ENCODE measurements around the gene RANGAP1. TPM values are rescaled to one million over a fixed set of nuclear protein-coding genes. Genes with fewer than 3 reads are reported as not detected.

Gene RANGAP1
- polyA plus RNA-seq, 3 donors, result 8.3 to 30.2 (median 8.5) TPM

DNA sequence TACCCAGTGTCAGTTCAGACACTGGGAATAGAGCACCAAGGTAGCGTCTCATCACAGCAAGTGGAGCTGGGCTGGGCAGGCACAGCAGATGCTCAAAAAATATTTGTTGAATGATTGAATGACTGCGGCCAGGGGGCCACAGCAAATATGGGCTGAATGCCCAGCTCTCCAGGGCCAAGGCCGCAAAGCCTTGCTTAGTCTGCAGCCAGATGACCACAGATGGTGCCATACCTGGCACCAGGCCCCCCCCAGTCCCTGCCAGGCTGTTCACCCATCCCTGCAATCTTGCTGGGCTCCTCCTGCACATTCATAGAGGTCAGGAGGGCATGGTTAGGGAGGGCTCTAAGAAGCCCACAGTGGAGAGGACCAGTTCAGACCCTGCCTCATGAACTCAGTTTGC lies 48.2 kb upstream of the RANGAP1 start:
- H3K36me3 ChIP-seq (replicated peaks in 1 of 2; ENCODE audit: control insufficient read depth in 1 of 2, insufficient read depth in 2 of 2, low read length in 2 of 2), result peaks cover 60 to 81% of the 10 kb centered on the region in 2 donors
- peaks cover 0 to 1% (median 0%) of the 10 kb centered on the region in 3 donors for H3K27me3 Mint-ChIP-seq (ENCODE audit: low read depth in 3 of 3)
- no peak overlapping the region for H3K4me3 Mint-ChIP-seq
- no peaks in the 10 kb centered on the region for H3K4me1 ChIP-seq (ENCODE audit: control insufficient read depth in 1 of 2, insufficient read depth in 2 of 2, low read length in 2 of 2)
- H3K27ac Mint-ChIP-seq, result no peak overlapping the region
- no peak overlapping the region for H3K4me2 ChIP-seq (replicated peaks; ENCODE audit: extremely low read depth, low read length, poor library complexity, severe bottlenecking)
- no peaks in the 10 kb centered on the region for H3K27me3 ChIP-seq (ENCODE audit: control insufficient read depth in 2 of 2, insufficient read depth in 2 of 2, low read length in 2 of 2)
- no peak overlapping the region for H2AFZ ChIP-seq (ENCODE audit: insufficient read depth, low read depth, low read length, poor library complexity, severe bottlenecking)
- DNase-seq, result no peak
- no peaks in the 10 kb centered on the region for H4K20me1 ChIP-seq (ENCODE audit: insufficient read depth, low read length)
- H3K27ac ChIP-seq (ENCODE audit: low read depth in 1 of 2, low read length in 2 of 2), result no peak overlapping the region
- intact Hi-C loops (cut with micrococcal nuclease), result no loop called here
- H3K9me3 Mint-ChIP-seq, result peaks cover 0 to 2% (median 0%) of the 10 kb centered on the region in 7 donors
- TF ChIP-seq, protein P1, sequence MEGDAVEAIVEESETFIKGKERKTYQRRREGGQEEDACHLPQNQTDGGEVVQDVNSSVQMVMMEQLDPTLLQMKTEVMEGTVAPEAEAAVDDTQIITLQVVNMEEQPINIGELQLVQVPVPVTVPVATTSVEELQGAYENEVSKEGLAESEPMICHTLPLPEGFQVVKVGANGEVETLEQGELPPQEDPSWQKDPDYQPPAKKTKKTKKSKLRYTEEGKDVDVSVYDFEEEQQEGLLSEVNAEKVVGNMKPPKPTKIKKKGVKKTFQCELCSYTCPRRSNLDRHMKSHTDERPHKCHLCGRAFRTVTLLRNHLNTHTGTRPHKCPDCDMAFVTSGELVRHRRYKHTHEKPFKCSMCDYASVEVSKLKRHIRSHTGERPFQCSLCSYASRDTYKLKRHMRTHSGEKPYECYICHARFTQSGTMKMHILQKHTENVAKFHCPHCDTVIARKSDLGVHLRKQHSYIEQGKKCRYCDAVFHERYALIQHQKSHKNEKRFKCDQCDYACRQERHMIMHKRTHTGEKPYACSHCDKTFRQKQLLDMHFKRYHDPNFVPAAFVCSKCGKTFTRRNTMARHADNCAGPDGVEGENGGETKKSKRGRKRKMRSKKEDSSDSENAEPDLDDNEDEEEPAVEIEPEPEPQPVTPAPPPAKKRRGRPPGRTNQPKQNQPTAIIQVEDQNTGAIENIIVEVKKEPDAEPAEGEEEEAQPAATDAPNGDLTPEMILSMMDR (IDR thresholded peaks at IDR 0.05), result no peak
- no peaks in the 10 kb centered on the region for H3K4me1 Mint-ChIP-seq
- H3K79me2 ChIP-seq (ENCODE audit: insufficient read depth, low read length), result no peaks in the 10 kb centered on the region
- H3K9me3 ChIP-seq (replicated peaks in 1 of 2; ENCODE audit: control insufficient read depth in 1 of 2, insufficient read depth in 1 of 2, low read length in 2 of 2), result no peaks in the 10 kb centered on the region
- H3K4me3 ChIP-seq (replicated peaks in 1 of 3; ENCODE audit: low read depth in 2 of 3, low read length in 3 of 3), result no peak overlapping the region
- 100% methylated on average over 3 of the region's 3 CpGs for WGBS (ENCODE audit: insufficient coverage)
- H3K36me3 Mint-ChIP-seq, result peaks cover 51 to 76% of the 10 kb centered on the region in 2 donors
- H3K9ac ChIP-seq (ENCODE audit: insufficient read depth, low read length, poor library complexity, severe bottlenecking), result no peak overlapping the region

DNA sequence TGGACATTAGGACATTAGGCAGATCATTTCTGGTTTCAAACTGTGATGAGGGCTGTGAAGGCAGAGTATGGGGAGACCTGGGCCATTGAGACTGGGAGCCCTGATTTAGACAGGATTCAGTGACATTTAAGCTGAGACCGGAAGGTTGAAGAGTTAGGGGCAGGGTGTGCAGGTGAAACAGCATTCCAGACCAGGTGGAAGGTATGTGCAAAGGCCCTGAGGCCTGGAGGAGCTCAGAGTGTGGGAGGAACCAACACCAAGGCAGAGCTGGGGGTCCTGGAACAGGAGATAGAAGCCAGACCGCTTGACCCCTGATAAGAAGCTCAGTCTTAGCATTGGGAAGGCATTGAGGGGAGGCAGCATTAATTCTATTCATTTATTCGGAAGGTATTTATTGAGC lies 47.8 kb upstream of the RANGAP1 start:
- H3K4me3 Mint-ChIP-seq, result no peak overlapping the region
- H3K9ac ChIP-seq (ENCODE audit: insufficient read depth, low read length, poor library complexity, severe bottlenecking), result no peak overlapping the region
- peaks cover 48 to 76% of the 10 kb centered on the region in 2 donors for H3K36me3 Mint-ChIP-seq
- no peaks in the 10 kb centered on the region for H3K9me3 ChIP-seq (replicated peaks in 1 of 2; ENCODE audit: control insufficient read depth in 1 of 2, insufficient read depth in 1 of 2, low read length in 2 of 2)
- intact Hi-C loops (cut with micrococcal nuclease), result no loop called here
- H3K27ac Mint-ChIP-seq, result no peak overlapping the region
- WGBS (ENCODE audit: insufficient coverage), result 96% methylated on average over 3 of the region's 3 CpGs
- H4K20me1 ChIP-seq (ENCODE audit: insufficient read depth, low read length), result no peaks in the 10 kb centered on the region
- no peak overlapping the region for H3K27ac ChIP-seq (ENCODE audit: low read depth in 1 of 2, low read length in 2 of 2)
- H3K27me3 ChIP-seq (ENCODE audit: control insufficient read depth in 2 of 2, insufficient read depth in 2 of 2, low read length in 2 of 2), result no peaks in the 10 kb centered on the region
- H3K4me1 ChIP-seq (ENCODE audit: control insufficient read depth in 1 of 2, insufficient read depth in 2 of 2, low read length in 2 of 2), result no peaks in the 10 kb centered on the region
- peaks cover 0 to 2% (median 0%) of the 10 kb centered on the region in 7 donors for H3K9me3 Mint-ChIP-seq
- H2AFZ ChIP-seq (ENCODE audit: insufficient read depth, low read depth, low read length, poor library complexity, severe bottlenecking), result no peak overlapping the region
- H3K36me3 ChIP-seq (replicated peaks in 1 of 2; ENCODE audit: control insufficient read depth in 1 of 2, insufficient read depth in 2 of 2, low read length in 2 of 2), result peaks cover 56 to 79% of the 10 kb centered on the region in 2 donors
- H3K79me2 ChIP-seq (ENCODE audit: insufficient read depth, low read length), result no peaks in the 10 kb centered on the region
- peaks cover 0 to 1% (median 0%) of the 10 kb centered on the region in 3 donors for H3K27me3 Mint-ChIP-seq (ENCODE audit: low read depth in 3 of 3)
- no peak for DNase-seq
- H3K4me2 ChIP-seq (replicated peaks; ENCODE audit: extremely low read depth, low read length, poor library complexity, severe bottlenecking), result no peak overlapping the region
- no peaks in the 10 kb centered on the region for H3K4me1 Mint-ChIP-seq
- TF ChIP-seq, protein P1 (IDR thresholded peaks at IDR 0.05), result no peak
- H3K4me3 ChIP-seq (replicated peaks in 1 of 3; ENCODE audit: low read depth in 2 of 3, low read length in 3 of 3), result no peak overlapping the region

Measured in CD14-positive monocyte (primary cell).